Glutamatergic neuron (in vitro differentiated cells): Measurements from ENCODE around the gene AP5Z1. TPM values are rescaled to one million over a fixed set of nuclear protein-coding genes. Genes with fewer than 3 reads are reported as not detected.

Experiments
- DNase-seq: peaks from one replicate; pipeline ENCODE4 v3.0.0; 2022
- H3K27ac Mint-ChIP-seq: one replicate; pipeline ENCODE4 v1.8.0; 2020; ENCODE audit warnings: mild to moderate bottlenecking, mixed read lengths, inconsistent platforms; ENCODE audit not compliant: unreplicated experiment
- H3K27me3 Mint-ChIP-seq: one replicate; pipeline ENCODE4 v1.8.0; 2020; ENCODE audit warnings: mild to moderate bottlenecking, moderate library complexity, mixed read lengths, inconsistent platforms; ENCODE audit not compliant: unreplicated experiment
- H3K36me3 Mint-ChIP-seq: one replicate; pipeline ENCODE4 v1.8.0; 2020; ENCODE audit warnings: mild to moderate bottlenecking, mixed read lengths, inconsistent platforms; ENCODE audit not compliant: unreplicated experiment
- H3K4me1 Mint-ChIP-seq: one replicate; pipeline ENCODE4 v1.8.0; 2020; ENCODE audit warnings: mild to moderate bottlenecking, low read depth, mixed read lengths, inconsistent platforms; ENCODE audit not compliant: unreplicated experiment
- H3K4me3 Mint-ChIP-seq: one replicate; pipeline ENCODE4 v1.8.0; 2020; ENCODE audit warnings: mild to moderate bottlenecking, mixed read lengths, inconsistent platforms; ENCODE audit not compliant: unreplicated experiment
- H3K9me3 Mint-ChIP-seq: one replicate; pipeline ENCODE4 v1.8.0; 2020; ENCODE audit warnings: mild to moderate bottlenecking, moderate library complexity, mixed read lengths, inconsistent platforms; ENCODE audit not compliant: unreplicated experiment
- CTCF ChIP-seq: fragments of 200-600 bp; sonication (generic); IDR thresholded peaks from one replicate; pipeline ENCODE4 v1.5.0; 2021; ENCODE audit not compliant: partially characterized antibody, unreplicated experiment
- total RNA-seq: library from RNA; stranded (reverse); fragmentation: NEBNext Ultra II Directional; extraction: Animal tissue kit (Norgen Biotek cat#: 25700); gene quantifications from one replicate; pipeline ENCODE4 v1.2.1, GENCODE V29; 2021; ENCODE audit not compliant: unreplicated experiment

The AP5Z1 gene
- total RNA-seq, 1 donor from 2014 or later = 49.8 TPM

- no peak for TF ChIP-seq CTCF
- H3K36me3 Mint-ChIP-seq = no peaks in the 10 kb centered on the region
- peaks cover 2% of the 10 kb centered on the region for H3K27me3 Mint-ChIP-seq
- no peaks in the 10 kb centered on the region for H3K9me3 Mint-ChIP-seq
- no peak overlapping the region for H3K4me3 Mint-ChIP-seq
- no peak overlapping the region for H3K27ac Mint-ChIP-seq
- peak; percentile 16 for DNase-seq
- peaks cover 3% of the 10 kb centered on the region for H3K4me1 Mint-ChIP-seq
These were observed 44.4 kb downstream of the AP5Z1 start for GRCh38 chr7:4819560-4820404.

GRCh38 chr7:4820405-4820966 lies 45.1 kb downstream of the AP5Z1 start:
- Mint-ChIP-seq H3K27ac (no peak overlapping the region), H3K4me1 (peaks cover 2% of the 10 kb centered on the region), H3K36me3 (no peaks in the 10 kb centered on the region), H3K4me3 (no peak overlapping the region), H3K9me3 (no peaks in the 10 kb centered on the region), H3K27me3 (peaks cover 2% of the 10 kb centered on the region)
- no peak for TF ChIP-seq CTCF
- DNase-seq = peak; percentile 14

- Mint-ChIP-seq H3K27me3 (peaks cover 2% of the 10 kb centered on the region), H3K9me3 (no peaks in the 10 kb centered on the region), H3K27ac (no peak overlapping the region), H3K4me3 (no peak overlapping the region), H3K4me1 (peaks cover 2% of the 10 kb centered on the region), H3K36me3 (no peaks in the 10 kb centered on the region)
- peak; percentile 16 for DNase-seq
- TF ChIP-seq CTCF = no peak
These were observed 45.6 kb downstream of the AP5Z1 start for GRCh38 chr7:4820967-4821471.

GRCh38 chr7:4822677-4823076 lies 47.3 kb downstream of the AP5Z1 start:
- peaks cover 3% of the 10 kb centered on the region for H3K27me3 Mint-ChIP-seq
- no peak overlapping the region for H3K27ac Mint-ChIP-seq
- no peaks in the 10 kb centered on the region for H3K9me3 Mint-ChIP-seq
- H3K4me3 Mint-ChIP-seq = no peak overlapping the region
- no peak for DNase-seq
- no peak for TF ChIP-seq CTCF
- no peaks in the 10 kb centered on the region for H3K36me3 Mint-ChIP-seq
- peaks cover 2% of the 10 kb centered on the region for H3K4me1 Mint-ChIP-seq

- no peak for DNase-seq
These were observed 48.2 kb downstream of the AP5Z1 start for GRCh38 chr7:4823441-4824119.

More at GRCh38 chr7:4823441-4824119, 48.2 kb downstream of the AP5Z1 start:
- H3K27me3 Mint-ChIP-seq = peaks cover 7% of the 10 kb centered on the region
- H3K4me1 Mint-ChIP-seq = peaks cover 5% of the 10 kb centered on the region
- H3K4me3 Mint-ChIP-seq = no peak overlapping the region
- no peak overlapping the region for H3K27ac Mint-ChIP-seq
- TF ChIP-seq CTCF = no peak
- peaks cover 5% of the 10 kb centered on the region for H3K36me3 Mint-ChIP-seq
- no peaks in the 10 kb centered on the region for H3K9me3 Mint-ChIP-seq
